HFFc6 (cell line): ENCODE results near the gene ERBB2. TPM values are rescaled to one million over a fixed set of nuclear protein-coding genes. Genes with fewer than 3 reads are reported as not detected.

Source experiments
- DNase-seq: peaks from one replicate; pipeline ENCODE4 v3.0.0-alpha.2; 2018
- H3K27ac Mint-ChIP-seq: 2 replicates; pipeline ENCODE4 v1.8.0; 2020; ENCODE audit warnings: mild to moderate bottlenecking, mixed read lengths
- H3K27me3 Mint-ChIP-seq: 2 replicates; pipeline ENCODE4 v1.8.0; 2021; ENCODE audit warnings: mild to moderate bottlenecking, moderate library complexity, mixed read lengths; ENCODE audit not compliant: insufficient read depth
- H3K36me3 Mint-ChIP-seq: 2 replicates; pipeline ENCODE4 v1.8.0; 2021; ENCODE audit warnings: low read depth, mixed read lengths
- H3K4me1 Mint-ChIP-seq: 2 replicates; pipeline ENCODE4 v1.8.0; 2020; ENCODE audit warnings: low read depth, mixed read lengths
- H3K4me3 Mint-ChIP-seq: 2 replicates; pipeline ENCODE4 v1.8.0; 2020; ENCODE audit warnings: mild to moderate bottlenecking, moderate library complexity, mixed read lengths
- H3K9me3 Mint-ChIP-seq: 2 replicates; pipeline ENCODE4 v1.8.0; 2020; ENCODE audit warnings: mild to moderate bottlenecking, mixed read lengths
- total RNA-seq, 6 experiments: library from RNA; stranded (reverse); fragmentation: NEBNext Ultra II Directional; extraction: Animal tissue kit (Norgen Biotek cat#: 25700); gene quantifications; 2 replicates in 1 of 6; 3 replicates in 5 of 6; pipeline ENCODE4 v1.2.3, GENCODE V29; 2021
- TF ChIP-seq, protein P1 (sequence below): fragments of 200-600 bp; sonication (generic); IDR thresholded peaks from 2 replicates; pipeline ENCODE4 v1.5.0; 2021; ENCODE audit warnings: antibody characterized with exemption, mild to moderate bottlenecking

ERBB2 gene
- total RNA-seq, 6 experiments from 2014 or later: 51.9 to 67.2 (median 61.0) TPM

- Mint-ChIP-seq H3K27me3 (peaks cover 38% of the 10 kb centered on the region), H3K4me1 (no peaks in the 10 kb centered on the region), H3K36me3 (no peaks in the 10 kb centered on the region), H3K4me3 (peak overlapping the region; percentile 65; the same call in 1 of the 2 replicates), H3K9me3 (no peaks in the 10 kb centered on the region), H3K27ac (no peak overlapping the region; the same call in 1 of the 2 replicates)
- no peak for DNase-seq
- TF ChIP-seq, protein P1, sequence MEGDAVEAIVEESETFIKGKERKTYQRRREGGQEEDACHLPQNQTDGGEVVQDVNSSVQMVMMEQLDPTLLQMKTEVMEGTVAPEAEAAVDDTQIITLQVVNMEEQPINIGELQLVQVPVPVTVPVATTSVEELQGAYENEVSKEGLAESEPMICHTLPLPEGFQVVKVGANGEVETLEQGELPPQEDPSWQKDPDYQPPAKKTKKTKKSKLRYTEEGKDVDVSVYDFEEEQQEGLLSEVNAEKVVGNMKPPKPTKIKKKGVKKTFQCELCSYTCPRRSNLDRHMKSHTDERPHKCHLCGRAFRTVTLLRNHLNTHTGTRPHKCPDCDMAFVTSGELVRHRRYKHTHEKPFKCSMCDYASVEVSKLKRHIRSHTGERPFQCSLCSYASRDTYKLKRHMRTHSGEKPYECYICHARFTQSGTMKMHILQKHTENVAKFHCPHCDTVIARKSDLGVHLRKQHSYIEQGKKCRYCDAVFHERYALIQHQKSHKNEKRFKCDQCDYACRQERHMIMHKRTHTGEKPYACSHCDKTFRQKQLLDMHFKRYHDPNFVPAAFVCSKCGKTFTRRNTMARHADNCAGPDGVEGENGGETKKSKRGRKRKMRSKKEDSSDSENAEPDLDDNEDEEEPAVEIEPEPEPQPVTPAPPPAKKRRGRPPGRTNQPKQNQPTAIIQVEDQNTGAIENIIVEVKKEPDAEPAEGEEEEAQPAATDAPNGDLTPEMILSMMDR: no peak
Measured at GRCh38 chr17:39755554-39756379, 55.9 kb downstream of the ERBB2 start.

DNA sequence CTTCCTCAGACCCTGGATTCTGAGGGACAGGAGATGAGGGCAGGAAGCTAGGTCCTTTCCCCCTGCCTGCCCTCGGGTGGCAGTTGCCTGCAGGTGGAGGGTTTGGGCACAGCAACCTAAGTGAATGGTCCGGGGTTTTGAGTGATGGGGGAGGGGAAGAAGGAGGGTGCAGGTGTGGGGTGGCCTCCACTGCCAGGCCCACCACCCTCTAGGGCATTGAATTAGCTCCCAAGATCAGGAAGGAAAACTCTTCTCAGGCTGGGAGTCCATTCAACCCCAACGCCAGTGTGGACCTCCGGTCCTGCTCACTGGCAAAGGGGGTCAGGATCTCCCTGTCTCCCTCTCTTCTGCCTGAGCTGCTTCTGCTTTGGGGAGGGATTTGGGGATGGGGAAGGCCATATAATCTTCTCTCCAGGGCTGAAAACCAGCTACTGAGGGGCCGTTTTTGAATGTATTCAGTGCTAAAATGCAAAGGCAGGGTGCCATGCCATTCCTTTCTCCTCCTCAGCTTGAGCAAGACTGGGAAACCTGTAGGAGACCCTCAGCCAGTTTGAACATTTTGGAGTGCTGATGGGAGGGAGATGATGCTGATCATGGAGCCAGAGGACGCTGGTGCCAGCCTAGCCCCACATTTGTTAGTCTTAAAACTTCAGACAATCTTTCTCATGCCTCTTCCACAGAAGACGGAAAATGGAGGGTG is 56.7 kb downstream of the ERBB2 start:
- H3K27ac Mint-ChIP-seq: no peak overlapping the region
- TF ChIP-seq, protein P1: no peak
- H3K36me3 Mint-ChIP-seq: no peaks in the 10 kb centered on the region
- no peak for DNase-seq
- H3K27me3 Mint-ChIP-seq: peaks cover 42% of the 10 kb centered on the region
- H3K4me1 Mint-ChIP-seq: no peaks in the 10 kb centered on the region
- no peak overlapping the region for H3K4me3 Mint-ChIP-seq
- no peaks in the 10 kb centered on the region for H3K9me3 Mint-ChIP-seq

DNA sequence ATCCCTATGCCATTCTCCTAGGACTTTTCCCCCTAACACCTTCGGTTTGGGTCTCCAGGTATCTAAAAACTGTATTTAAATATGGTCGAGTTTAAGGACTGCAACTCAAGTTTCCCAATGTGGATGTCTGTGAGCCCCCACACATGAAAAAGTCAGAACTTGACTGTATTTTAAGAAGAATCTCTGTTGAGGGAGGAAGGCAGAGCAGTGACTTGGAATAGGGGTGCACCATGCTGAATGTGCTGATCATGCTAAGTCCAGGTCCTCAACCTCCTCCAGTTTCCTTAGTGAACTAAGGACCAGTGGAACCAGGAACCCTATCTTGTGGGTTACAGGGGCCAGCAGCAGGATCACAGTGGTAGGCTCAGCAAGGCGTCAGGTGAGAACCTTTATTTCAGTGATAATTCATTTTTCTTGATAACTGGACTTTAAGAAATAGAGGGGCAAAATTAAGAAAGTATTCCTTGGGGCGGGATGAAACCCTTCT is 57.4 kb downstream of the ERBB2 start:
- H3K27me3 Mint-ChIP-seq: peaks cover 40% of the 10 kb centered on the region
- H3K4me1 Mint-ChIP-seq: peaks cover under 1% of the 10 kb centered on the region; the same call in 1 of the 2 replicates
- H3K9me3 Mint-ChIP-seq: no peaks in the 10 kb centered on the region
- H3K36me3 Mint-ChIP-seq: no peaks in the 10 kb centered on the region
- H3K27ac Mint-ChIP-seq: no peak overlapping the region
- H3K4me3 Mint-ChIP-seq: no peak overlapping the region
- DNase-seq: no peak
- TF ChIP-seq, protein P1: no peak

GRCh38 chr17:39757931-39758873 is 58.3 kb downstream of the ERBB2 start:
- peaks cover 42% of the 10 kb centered on the region for H3K27me3 Mint-ChIP-seq
- H3K9me3 Mint-ChIP-seq: no peaks in the 10 kb centered on the region
- TF ChIP-seq, protein P1: no peak
- H3K27ac Mint-ChIP-seq: no peak overlapping the region
- peaks cover 11% of the 10 kb centered on the region for H3K4me1 Mint-ChIP-seq
- no peak for DNase-seq
- H3K4me3 Mint-ChIP-seq: no peak overlapping the region
- H3K36me3 Mint-ChIP-seq: no peaks in the 10 kb centered on the region

DNA sequence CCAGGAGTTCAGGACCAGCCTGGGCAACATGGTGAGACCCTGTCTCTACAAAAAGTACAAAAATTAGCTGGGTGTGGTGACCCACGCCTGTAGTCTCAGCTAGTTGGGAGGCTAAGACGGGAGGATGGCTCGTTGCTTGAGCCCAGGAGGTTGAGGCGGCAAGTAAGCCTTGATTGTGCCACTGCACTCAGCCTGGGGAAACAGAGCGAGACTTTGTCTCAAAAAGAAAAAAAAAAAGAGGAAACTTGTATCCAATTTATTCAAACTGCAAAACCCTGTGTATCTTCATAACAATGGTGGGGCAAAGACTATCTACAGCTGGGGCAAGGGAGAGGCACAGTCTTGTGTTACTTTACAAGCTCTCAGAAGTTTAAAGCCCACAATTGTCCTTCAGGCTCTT is 59.3 kb downstream of the ERBB2 start:
- Mint-ChIP-seq H3K4me3 (no peak overlapping the region), H3K27ac (no peak overlapping the region), H3K9me3 (no peaks in the 10 kb centered on the region), H3K27me3 (peaks cover 42% of the 10 kb centered on the region), H3K36me3 (no peaks in the 10 kb centered on the region), H3K4me1 (peaks cover 16% of the 10 kb centered on the region)
- no peak for DNase-seq
- TF ChIP-seq, protein P1: no peak
